Mammary epithelial cell (primary cell): ENCODE data around the gene SIGLEC15.

Experiments used
- CTCF ChIP-seq, 2 donors: IDR thresholded peaks in 1 of 2; conservative IDR thresholded peaks in 1 of 2; 2 replicates each; pipeline ENCODE4 v1.5.1; 2011 to 2012; ENCODE audit warnings: inconsistent platforms in 2 of 2, low read length in 2 of 2, mild to moderate bottlenecking in 2 of 2, control low read depth in 1 of 2, low read depth in 1 of 2; ENCODE audit not compliant: insufficient read depth in 1 of 2; ENCODE audit errors: extremely low read depth in 1 of 2
- EZH2 ChIP-seq: IDR thresholded peaks from 2 replicates; pipeline ENCODE4 v1.6.1; 2012; ENCODE audit warnings: low read length, inconsistent platforms, borderline replicate concordance

- no peak for TF ChIP-seq CTCF (conservative IDR thresholded peaks at IDR 0.05 in 1 of 2, IDR thresholded peaks at IDR 0.05 in 1 of 2; ENCODE audit: extremely low read depth in 1 of 2, insufficient read depth in 1 of 2, low read depth in 1 of 2, low read length in 2 of 2)
- TF ChIP-seq EZH2, result no peak
These were observed 65.1 kb downstream of the SIGLEC15 start for GRCh38 chr18:45890606-45891005.
